ENCODE measurements around the gene ZNF398. TPM values are rescaled to one million over a fixed set of nuclear protein-coding genes. Genes with fewer than 3 reads are reported as not detected.

The ZNF398 gene
- total RNA-seq, 1 donor from 2014 or later: 14.5 TPM

DNA sequence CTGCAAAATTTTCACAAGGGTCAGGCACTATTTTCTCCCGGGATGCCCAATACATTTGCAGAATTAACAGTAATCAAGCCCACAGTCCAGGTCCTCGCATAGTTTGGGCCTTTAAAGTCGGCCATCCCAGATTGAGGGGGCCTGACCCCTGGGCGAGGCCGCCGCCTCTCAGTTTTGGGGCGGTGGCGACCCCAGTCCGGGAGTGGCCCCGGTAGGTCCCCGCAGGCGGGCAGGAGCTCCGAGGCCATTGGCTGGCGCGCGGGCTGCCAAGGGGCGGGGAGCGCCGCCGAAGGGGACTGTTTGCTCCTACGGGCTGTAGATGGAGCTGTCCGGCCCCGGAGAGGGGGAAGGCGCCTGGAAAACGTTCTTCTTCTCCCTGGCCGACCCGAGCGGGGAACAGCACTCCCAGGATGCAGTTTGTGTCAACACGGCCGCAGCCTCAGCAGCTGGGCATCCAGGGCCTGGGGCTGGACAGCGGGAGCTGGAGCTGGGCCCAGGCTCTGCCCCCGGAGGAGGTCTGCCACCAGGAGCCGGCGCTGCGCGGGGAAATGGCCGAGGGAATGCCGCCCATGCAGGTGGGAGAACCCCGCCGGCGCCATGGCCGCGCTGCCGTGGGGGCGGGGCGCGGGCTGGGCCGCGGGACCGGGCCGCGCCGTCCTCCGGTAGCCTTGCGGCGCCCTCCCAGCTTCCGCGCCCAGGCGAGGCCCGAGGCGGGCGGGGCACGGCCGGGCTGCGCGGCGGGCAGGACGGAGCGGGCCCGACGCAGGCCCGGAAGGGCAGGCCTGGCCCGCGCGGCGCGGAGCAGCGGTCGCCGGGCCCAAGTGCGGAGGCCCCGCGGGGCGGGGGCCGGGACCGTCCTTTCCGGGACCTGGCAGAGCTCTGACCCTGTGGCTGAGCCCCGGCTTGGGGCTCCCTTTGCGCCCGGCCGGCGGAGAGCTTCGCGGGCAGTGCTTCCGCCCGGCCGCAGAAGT lies 48.2 kb downstream of the ZNF398 start, which contains the start of gene ZNF282:
ZNF282 (plus strand) TSS at position 367 of the 971 bp plus-strand sequence; CDS start at position 411, 44 bp downstream.
- Histone ChIP-seq H3K4me1 (peaks cover 15% of the 10 kb centered on the region), H3K27ac (peak within 1 kb of the TSS; percentile 85), H3K4me3 (peak within 1 kb of the TSS; percentile 80), H3K27me3 (no peaks in the 10 kb centered on the region), H3K9me3 (no peaks in the 10 kb centered on the region), H3K36me3 (peaks cover 23% of the 10 kb centered on the region)
- peak; percentile 95 for DNase-seq
- peak; percentile 98 for ATAC-seq
- TF ChIP-seq, protein P1, sequence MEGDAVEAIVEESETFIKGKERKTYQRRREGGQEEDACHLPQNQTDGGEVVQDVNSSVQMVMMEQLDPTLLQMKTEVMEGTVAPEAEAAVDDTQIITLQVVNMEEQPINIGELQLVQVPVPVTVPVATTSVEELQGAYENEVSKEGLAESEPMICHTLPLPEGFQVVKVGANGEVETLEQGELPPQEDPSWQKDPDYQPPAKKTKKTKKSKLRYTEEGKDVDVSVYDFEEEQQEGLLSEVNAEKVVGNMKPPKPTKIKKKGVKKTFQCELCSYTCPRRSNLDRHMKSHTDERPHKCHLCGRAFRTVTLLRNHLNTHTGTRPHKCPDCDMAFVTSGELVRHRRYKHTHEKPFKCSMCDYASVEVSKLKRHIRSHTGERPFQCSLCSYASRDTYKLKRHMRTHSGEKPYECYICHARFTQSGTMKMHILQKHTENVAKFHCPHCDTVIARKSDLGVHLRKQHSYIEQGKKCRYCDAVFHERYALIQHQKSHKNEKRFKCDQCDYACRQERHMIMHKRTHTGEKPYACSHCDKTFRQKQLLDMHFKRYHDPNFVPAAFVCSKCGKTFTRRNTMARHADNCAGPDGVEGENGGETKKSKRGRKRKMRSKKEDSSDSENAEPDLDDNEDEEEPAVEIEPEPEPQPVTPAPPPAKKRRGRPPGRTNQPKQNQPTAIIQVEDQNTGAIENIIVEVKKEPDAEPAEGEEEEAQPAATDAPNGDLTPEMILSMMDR (IDR thresholded peaks at IDR 0.05): peak; percentile 73
- intact Hi-C loops (cut with DNase I): no loop called here

DNA sequence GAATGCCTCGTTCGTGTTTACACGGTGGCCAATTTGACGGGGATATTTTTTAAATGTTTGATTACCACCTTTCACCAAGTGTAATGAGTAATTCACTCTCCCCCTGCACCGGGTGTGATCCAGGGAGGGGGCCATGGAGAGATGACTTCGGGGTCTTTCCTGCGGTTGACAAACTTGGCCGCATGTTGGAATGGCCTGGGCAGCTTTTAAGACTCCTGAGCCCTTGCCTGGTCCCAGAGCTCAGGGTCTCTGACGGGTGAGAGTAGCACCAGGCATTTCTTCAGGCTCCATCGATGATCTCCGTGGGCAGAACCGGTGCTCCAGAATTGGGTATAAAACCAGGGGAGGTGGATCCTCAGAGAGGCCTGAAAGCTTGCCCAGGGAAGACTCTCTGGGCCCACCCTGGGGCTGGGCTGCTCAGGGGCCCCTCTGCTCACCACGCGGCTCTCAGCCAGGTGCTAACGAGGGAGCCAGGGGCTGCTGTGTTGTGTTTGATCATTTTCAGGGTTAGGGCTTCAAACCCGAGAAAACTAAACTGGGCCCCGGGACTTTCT lies 49.0 kb downstream of the ZNF398 start:
- H3K9me3 ChIP-seq: no peaks in the 10 kb centered on the region

DNA sequence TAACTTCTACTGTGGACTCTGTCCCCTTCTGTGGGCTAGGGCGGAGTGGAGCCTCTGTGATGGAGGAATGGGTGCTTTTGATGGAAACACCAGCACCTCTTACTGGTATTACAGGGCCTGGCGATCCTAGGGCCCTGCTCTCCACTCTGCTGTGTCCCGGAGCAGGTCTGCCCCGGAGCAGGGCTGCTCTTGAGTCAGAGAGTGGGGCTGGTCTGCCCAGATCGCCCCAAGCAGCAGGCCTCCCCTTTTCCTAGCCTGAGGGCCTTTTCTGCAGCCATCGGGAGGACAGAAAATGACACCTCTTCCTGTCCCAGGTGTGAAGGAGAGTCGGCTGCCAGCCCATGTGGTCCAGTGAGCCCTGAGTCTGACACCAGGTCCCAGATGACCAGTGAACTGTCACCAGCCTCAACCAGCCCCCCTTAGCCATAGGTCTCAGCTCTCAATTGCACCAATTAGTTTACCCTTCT lies 49.5 kb downstream of the ZNF398 start:
- peak overlapping the region; percentile 80 for H3K4me3 ChIP-seq
- H3K4me1 ChIP-seq: peaks cover 15% of the 10 kb centered on the region
- no peaks in the 10 kb centered on the region for H3K9me3 ChIP-seq
- peak; percentile 4 for ATAC-seq
- intact Hi-C loops (cut with DNase I): no loop called here
- TF ChIP-seq, protein P1 (IDR thresholded peaks at IDR 0.05): no peak
- DNase-seq: peak; percentile 61
- no peaks in the 10 kb centered on the region for H3K27me3 ChIP-seq
- H3K27ac ChIP-seq: peak overlapping the region; percentile 85
- H3K36me3 ChIP-seq: peaks cover 36% of the 10 kb centered on the region

More for the DNA sequence above, 49.0 kb downstream of the ZNF398 start:
- DNase-seq (peak; percentile 41), ATAC-seq (no peak)
- peaks cover 31% of the 10 kb centered on the region for H3K36me3 ChIP-seq
- peak overlapping the region; percentile 80 for H3K4me3 ChIP-seq
- no peaks in the 10 kb centered on the region for H3K27me3 ChIP-seq
- intact Hi-C loops (cut with DNase I): no loop called here
- H3K27ac ChIP-seq: peak overlapping the region; percentile 85
- H3K4me1 ChIP-seq: peaks cover 15% of the 10 kb centered on the region
- TF ChIP-seq, protein P1 (IDR thresholded peaks at IDR 0.05): no peak

DNA sequence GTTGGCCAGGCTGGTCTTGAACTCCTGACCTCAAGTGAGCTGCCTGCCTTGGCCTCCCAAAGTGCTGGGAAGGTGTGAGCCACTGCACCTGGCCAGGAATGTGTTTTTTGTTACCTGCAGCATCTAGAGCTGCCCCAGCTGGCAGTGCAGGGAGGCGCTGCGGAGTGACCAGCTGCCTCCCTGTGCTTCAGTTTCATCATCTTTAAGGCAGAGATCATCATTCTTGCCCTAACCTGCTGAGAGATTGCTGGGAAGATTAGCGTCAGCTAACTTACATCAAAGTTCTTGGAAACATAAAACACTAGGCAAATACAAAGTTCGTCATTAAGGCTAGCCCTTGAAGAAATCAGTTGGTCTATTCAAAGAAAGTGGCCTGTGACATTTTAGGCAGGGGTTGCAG lies 50.4 kb downstream of the ZNF398 start:
- H3K27ac ChIP-seq: no peak overlapping the region
- DNase-seq (peak; percentile 15), ATAC-seq (no peak)
- intact Hi-C loops (cut with DNase I): no loop called here
- H3K27me3 ChIP-seq: no peaks in the 10 kb centered on the region
- H3K4me3 ChIP-seq: no peak overlapping the region
- no peaks in the 10 kb centered on the region for H3K9me3 ChIP-seq
- peaks cover 45% of the 10 kb centered on the region for H3K36me3 ChIP-seq
- H3K4me1 ChIP-seq: peaks cover 15% of the 10 kb centered on the region
- TF ChIP-seq, protein P1 (IDR thresholded peaks at IDR 0.05): no peak

DNA sequence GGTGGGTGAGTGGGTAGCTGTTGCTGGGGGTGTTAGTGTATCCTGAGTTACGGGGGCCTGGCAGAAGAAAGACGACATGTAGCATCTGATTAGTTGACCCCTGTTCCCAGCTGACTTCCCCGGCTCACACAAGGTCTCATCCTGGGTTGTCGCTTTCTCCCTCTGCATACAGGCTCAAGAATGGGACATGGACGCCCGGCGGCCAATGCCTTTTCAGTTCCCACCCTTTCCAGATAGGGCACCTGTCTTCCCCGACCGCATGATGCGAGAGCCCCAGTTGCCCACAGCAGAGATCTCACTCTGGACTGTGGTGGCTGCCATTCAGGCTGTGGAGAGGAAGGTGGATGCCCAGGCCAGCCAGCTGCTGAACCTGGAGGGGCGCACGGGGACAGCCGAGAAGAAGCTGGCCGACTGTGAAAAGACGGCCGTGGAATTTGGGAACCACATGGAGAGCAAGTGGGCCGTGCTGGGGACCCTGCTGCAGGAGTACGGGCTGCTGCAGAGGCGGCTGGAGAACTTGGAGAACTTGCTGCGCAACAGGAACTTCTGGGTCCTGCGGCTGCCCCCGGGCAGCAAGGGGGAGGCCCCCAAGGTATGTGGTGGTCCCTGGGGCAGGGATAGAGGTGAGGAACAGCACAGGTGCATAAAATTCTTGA lies 51.0 kb downstream of the ZNF398 start:
- H3K9me3 ChIP-seq: no peaks in the 10 kb centered on the region
- H3K4me3 ChIP-seq: no peak overlapping the region
- TF ChIP-seq, protein P1 (IDR thresholded peaks at IDR 0.05): no peak
- no peaks in the 10 kb centered on the region for H3K27me3 ChIP-seq
- H3K4me1 ChIP-seq: peaks cover 19% of the 10 kb centered on the region
- ATAC-seq: no peak
- H3K36me3 ChIP-seq: peaks cover 52% of the 10 kb centered on the region
- intact Hi-C loops (cut with DNase I): no loop called here
- DNase-seq: peak; percentile 60
- no peak overlapping the region for H3K27ac ChIP-seq
